Cerebellar nuclear complex (tissue), 1 donor: ENCODE measurements around the gene PDE8A.
"Not testable (repeated sequence)": the region's sequence is repeated elsewhere in the genome, so short reads cannot be mapped to it uniquely, and the experiment has no call there.

ENCODE experiments used
- DNase-seq, 2 experiments: peaks; one replicate each; lab custom pipeline; 2025; lab: John Stamatoyannopoulos, UW

The PDE8A gene

GRCh38 chr15:84961707-84962106 is 19.9 kb upstream of the PDE8A start:
- DNase-seq: no peak

- DNase-seq: no peak
These were observed 18.7 kb upstream of the PDE8A start for GRCh38 chr15:84962955-84963354.

- no peak for DNase-seq
These were observed 14.3 kb upstream of the PDE8A start for GRCh38 chr15:84967380-84967779.

GRCh38 chr15:84968301-84968700 is 13.4 kb upstream of the PDE8A start:
- DNase-seq: no peak

GRCh38 chr15:84969257-84969656 is 12.4 kb upstream of the PDE8A start:
- DNase-seq: no peak

- no peak for DNase-seq
These were observed 10.8 kb upstream of the PDE8A start for GRCh38 chr15:84970843-84971242.

- no peak for DNase-seq
These were observed 7.9 kb upstream of the PDE8A start for GRCh38 chr15:84973492-84974460.

GRCh38 chr15:84975871-84976351 is 5.7 kb upstream of the PDE8A start:
- no peak for DNase-seq

- DNase-seq: no peak
These were observed 4.8 kb upstream of the PDE8A start for GRCh38 chr15:84976746-84977345.

- no peak for DNase-seq
These were observed 2.0 kb upstream of the PDE8A start for GRCh38 chr15:84979651-84980050.

GRCh38 chr15:84980196-84981053 is 1.2 kb upstream of the PDE8A start:
- no peak for DNase-seq

GRCh38 chr15:84981054-84981710 is 474 bp upstream of the PDE8A start:
- DNase-seq: no peak

- DNase-seq: no peak
These were observed 755 bp downstream of the PDE8A start for GRCh38 chr15:84982301-84982920.

- DNase-seq: no peak
These were observed 1.6 kb downstream of the PDE8A start for GRCh38 chr15:84983294-84983693.

GRCh38 chr15:84983711-84984110 is 2.1 kb downstream of the PDE8A start:
- DNase-seq: no peak

- no peak for DNase-seq
These were observed 3.5 kb downstream of the PDE8A start for GRCh38 chr15:84985158-84985557.

GRCh38 chr15:84987351-84987750 is 5.7 kb downstream of the PDE8A start:
- not testable (repeated sequence) for DNase-seq

- no peak for DNase-seq
These were observed 6.4 kb downstream of the PDE8A start for GRCh38 chr15:84987949-84988624.

- DNase-seq: no peak
These were observed 7.4 kb downstream of the PDE8A start for GRCh38 chr15:84988909-84989644.

GRCh38 chr15:84990507-84990906 is 8.9 kb downstream of the PDE8A start:
- DNase-seq: no peak
